A673 (cell line): Measurements from ENCODE around the gene SMIM30.

Source experiments
- CTCF ChIP-seq: fragments of 300-800, 200-600 bp; sonication (generic); conservative IDR thresholded peaks from 2 replicates; pipeline ENCODE4 v1.5.1; 2017; ENCODE audit warnings: low read depth, mild to moderate bottlenecking, antibody characterized with exemption, low read length, moderate library complexity, mixed read lengths
- EZH2 ChIP-seq: fragments of 200-600 bp; sonication (generic); IDR thresholded peaks from 2 replicates; pipeline ENCODE4 v1.6.1; 2017; ENCODE audit warnings: borderline replicate concordance, low read depth, mild to moderate bottlenecking, mixed read lengths, antibody characterized with exemption, low read length; ENCODE audit not compliant: poor library complexity, severe bottlenecking

GRCh38 chr7:113118074-113118959 is at the start of gene SMIM30:
- TF ChIP-seq CTCF, result no peak
- no peak for TF ChIP-seq EZH2
